BJ (cell line): ENCODE results near the gene NACC1. TPM values are rescaled to one million over a fixed set of nuclear protein-coding genes. Genes with fewer than 3 reads are reported as not detected.

ENCODE experiments used
- CTCF ChIA-PET: fragments of 350-600 bp; formaldehyde crosslinking; extraction: SDS; loops from one replicate; lab custom pipeline; 2021; ENCODE audit warnings: antibody characterized with exemption, inconsistent platforms; lab: Yijun Ruan, JAX
- POLR2A ChIA-PET: fragments of 300-600 bp; sonication (Branson Sonifier 250); formaldehyde crosslinking; extraction: SDS; loops from one replicate; lab custom pipeline; 2021; ENCODE audit warnings: antibody characterized with exemption; lab: Charles Lee
- DNase-seq: peaks from one replicate; pipeline ENCODE4 v3.0.0-alpha.2; 2011; ENCODE audit warnings: low read depth
- H3K27me3 ChIP-seq: 2 replicates; pipeline ENCODE4 v1.6.0; 2011; ENCODE audit warnings: low read length; ENCODE audit not compliant: control insufficient read depth, insufficient read depth
- H3K36me3 ChIP-seq: 2 replicates; pipeline ENCODE4 v1.5.1; 2011; ENCODE audit warnings: low read length; ENCODE audit not compliant: control insufficient read depth, insufficient read depth
- H3K4me3 ChIP-seq: 2 replicates; pipeline ENCODE4 v1.5.1; 2011; ENCODE audit warnings: low read depth, mild to moderate bottlenecking, control low read depth, low read length
- CTCF ChIP-seq: IDR thresholded peaks from 2 replicates; pipeline ENCODE4 v1.5.1; 2011; ENCODE audit warnings: low read depth, mild to moderate bottlenecking, control low read depth, inconsistent platforms, low read length, moderate library complexity; ENCODE audit not compliant: insufficient read depth
- polyA plus RNA-seq: library from polyadenylated mRNA; depleted of rRNA; stranded (reverse); fragments of >200 nt; gene quantifications from 2 replicates; pipeline ENCODE4 v1.2.3, GENCODE V29; 2011

NACC1 gene
- polyA plus RNA-seq, 1 experiment: 98.7 TPM

- peaks cover 4% of the 10 kb centered on the region for H3K36me3 ChIP-seq
- H3K4me3 ChIP-seq: peak overlapping the region; percentile 25
- POLR2A ChIA-PET: no interaction called here
- H3K27me3 ChIP-seq: no peaks in the 10 kb centered on the region
- CTCF ChIA-PET: interaction anchor here (0.8 to 3.5 kb wide), 5 partner anchors 9 to 137 kb away, joined by 3 to 15 read pairs (median 3); no protein-coding TSS in a partner anchor
- TF ChIP-seq CTCF: no peak
- no peak for DNase-seq
Observed at GRCh38 chr19:13102416-13102665, 15.7 kb upstream of the NACC1 start.

- H3K27me3 ChIP-seq: no peaks in the 10 kb centered on the region
- peaks cover 7% of the 10 kb centered on the region for H3K36me3 ChIP-seq
- DNase-seq: no peak
- no peak for TF ChIP-seq CTCF
- ChIA-PET CTCF (interaction anchor here (0.8 to 2.9 kb wide), 4 partner anchors 9 to 135 kb away, joined by 3 to 25 read pairs (median 4); no protein-coding TSS in a partner anchor), POLR2A (no interaction called here)
- peak within 1 kb of the TSS; percentile 25 for H3K4me3 ChIP-seq
Observed at GRCh38 chr19:13102666-13103580, 15.1 kb upstream of the NACC1 start, which contains the start of gene LYL1. Gene LYL1, minus strand, starts transcription at chr19:13102858. Its CDS starts 1,687 bp downstream, at chr19:13101171.

- Histone ChIP-seq H3K36me3 (peaks cover 7% of the 10 kb centered on the region), H3K27me3 (no peaks in the 10 kb centered on the region), H3K4me3 (no peak overlapping the region)
- TF ChIP-seq CTCF: no peak
- ChIA-PET POLR2A (no interaction called here), CTCF (interaction anchor here (0.8 to 4.0 kb wide), 14 partner anchors 8 to 157 kb away, joined by 3 to 25 read pairs (median 3); partner anchors contain the start of gene NACC1)
- no peak for DNase-seq
Observed at GRCh38 chr19:13103581-13104359, 14.3 kb upstream of the NACC1 start.

- no peak overlapping the region for H3K4me3 ChIP-seq
- POLR2A ChIA-PET: no interaction called here
Observed at GRCh38 chr19:13104360-13104847, 13.7 kb upstream of the NACC1 start.

More at GRCh38 chr19:13104360-13104847, 13.7 kb upstream of the NACC1 start:
- DNase-seq: no peak
- CTCF ChIA-PET: interaction anchor here (0.8 to 4.0 kb wide), 15 partner anchors 9 to 156 kb away, joined by 3 to 25 read pairs (median 3); partner anchors contain the start of gene NACC1
- peak; percentile 74 for TF ChIP-seq CTCF
- Histone ChIP-seq H3K27me3 (no peaks in the 10 kb centered on the region), H3K36me3 (peaks cover 9% of the 10 kb centered on the region)
